HG03565 (cell line): ENCODE measurements around the gene BMPR1B.
"Not testable (repeated sequence)": the region's sequence is repeated elsewhere in the genome, so short reads cannot be mapped to it uniquely, and the experiment has no call there.

Experiments used
- ATAC-seq: cut with Tn5 transposase; IDR thresholded peaks from one replicate; pipeline ENCODE4 v1.9.1; 2021; ENCODE audit warnings: mild to moderate bottlenecking, moderate library complexity; ENCODE audit not compliant: unreplicated experiment

Gene BMPR1B

DNA sequence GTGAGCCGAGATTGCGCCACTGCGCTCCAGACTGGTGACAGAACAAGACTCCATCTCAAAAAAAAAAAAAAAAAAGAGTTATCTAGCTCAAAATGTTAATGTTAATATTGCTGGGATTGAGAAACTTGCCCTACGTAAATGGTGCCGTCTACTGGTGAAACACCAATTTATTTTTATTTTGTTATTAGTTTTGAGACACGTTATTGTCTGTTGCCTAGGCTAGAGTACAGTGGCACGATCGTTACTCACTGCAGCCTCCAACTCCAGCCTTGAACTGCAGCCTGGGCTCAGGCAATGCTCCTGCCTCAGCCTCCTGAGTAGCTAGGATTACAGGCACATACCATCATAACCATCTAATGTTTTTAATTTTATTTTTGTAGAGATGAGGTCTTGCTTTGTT, 262.8 kb downstream of the BMPR1B start:
- ATAC-seq = no peak

DNA sequence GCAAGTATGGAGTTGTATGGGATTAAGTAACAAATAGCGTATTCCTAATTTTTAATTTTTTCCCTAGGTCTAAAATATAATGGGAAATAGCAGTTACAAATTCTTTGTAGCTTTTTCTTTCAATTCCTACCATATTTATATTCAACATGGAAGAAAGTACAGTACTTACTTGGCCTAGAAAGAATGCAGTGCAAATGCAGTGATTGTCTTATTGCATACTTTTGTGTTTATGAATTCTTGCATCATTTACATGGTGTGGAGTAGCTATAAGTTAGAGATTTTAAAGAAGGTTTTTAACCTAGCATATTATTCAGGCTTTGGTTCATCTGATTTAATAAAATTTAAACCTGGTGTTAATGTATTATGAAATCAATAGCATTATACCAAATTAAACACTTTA, 263.3 kb downstream of the BMPR1B start:
- ATAC-seq = no peak

GRCh38 chr4:95023110-95023509, 265.4 kb downstream of the BMPR1B start:
- no peak for ATAC-seq

- no peak for ATAC-seq
Observed at GRCh38 chr4:95027905-95028618, 270.3 kb downstream of the BMPR1B start.

DNA sequence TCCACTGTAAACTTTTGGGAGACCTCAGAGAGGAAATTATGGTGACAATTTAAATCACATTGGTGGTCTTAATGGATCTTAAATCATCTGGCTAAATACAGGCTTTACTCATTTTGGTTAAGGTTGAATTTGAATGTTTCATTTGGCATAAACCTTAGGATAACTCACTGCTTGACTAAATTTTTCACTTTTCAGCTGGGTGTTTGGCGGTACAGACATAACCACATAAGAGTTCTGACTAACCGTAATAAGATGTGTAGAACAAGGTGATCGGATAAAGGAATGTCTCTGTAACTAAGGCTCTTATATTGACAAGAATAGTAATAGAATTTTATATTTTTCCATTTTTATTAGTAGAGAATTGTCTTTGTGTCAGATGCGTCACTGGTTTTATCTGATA, 281.0 kb downstream of the BMPR1B start:
- no peak for ATAC-seq

DNA sequence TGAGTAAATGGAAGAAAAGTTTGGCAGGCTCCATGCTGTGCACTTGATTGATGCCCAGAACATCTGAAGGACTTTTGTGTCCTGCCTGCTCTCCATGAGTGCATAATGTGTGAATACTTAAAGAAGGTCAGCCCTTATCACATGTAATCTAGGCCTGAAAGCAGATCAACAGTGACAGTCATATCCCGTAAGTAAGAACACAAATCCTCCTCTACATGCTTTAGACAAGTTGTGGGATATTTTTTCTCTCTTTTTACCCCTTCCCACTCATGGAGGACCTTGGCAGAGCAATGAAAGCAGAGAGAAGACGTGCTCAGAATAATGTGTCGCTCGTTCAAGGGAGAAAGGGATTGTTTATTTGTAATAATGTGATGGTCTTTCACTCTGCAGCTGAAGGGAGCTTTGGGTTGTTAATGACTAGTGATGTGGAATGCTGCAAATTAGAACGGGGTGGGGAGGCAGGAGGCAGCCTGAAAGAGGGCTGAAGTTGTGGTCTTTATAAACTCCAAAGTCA, 286.6 kb downstream of the BMPR1B start:
- no peak for ATAC-seq

- ATAC-seq = no peak
Observed at GRCh38 chr4:95045429-95045828, 287.7 kb downstream of the BMPR1B start.

DNA sequence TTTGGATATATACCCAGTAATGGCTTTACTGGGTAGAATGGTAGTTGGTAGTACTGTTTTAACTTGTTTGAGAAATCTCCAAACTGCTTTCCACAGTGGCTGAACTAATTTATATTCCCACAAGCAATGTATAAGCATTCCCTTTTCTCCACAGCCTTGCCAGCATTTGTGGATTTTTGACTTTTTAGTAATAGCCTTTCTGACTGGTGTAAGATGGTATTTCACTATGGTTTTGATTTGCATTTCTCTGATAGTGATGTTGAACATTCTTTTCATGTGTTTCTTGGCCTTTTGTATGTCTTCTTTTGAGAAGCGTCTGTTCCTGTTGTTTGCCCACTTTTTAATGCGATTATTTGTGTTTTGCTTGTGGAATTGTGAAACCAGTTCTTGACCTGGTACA, 290.5 kb downstream of the BMPR1B start:
- ATAC-seq = no peak

DNA sequence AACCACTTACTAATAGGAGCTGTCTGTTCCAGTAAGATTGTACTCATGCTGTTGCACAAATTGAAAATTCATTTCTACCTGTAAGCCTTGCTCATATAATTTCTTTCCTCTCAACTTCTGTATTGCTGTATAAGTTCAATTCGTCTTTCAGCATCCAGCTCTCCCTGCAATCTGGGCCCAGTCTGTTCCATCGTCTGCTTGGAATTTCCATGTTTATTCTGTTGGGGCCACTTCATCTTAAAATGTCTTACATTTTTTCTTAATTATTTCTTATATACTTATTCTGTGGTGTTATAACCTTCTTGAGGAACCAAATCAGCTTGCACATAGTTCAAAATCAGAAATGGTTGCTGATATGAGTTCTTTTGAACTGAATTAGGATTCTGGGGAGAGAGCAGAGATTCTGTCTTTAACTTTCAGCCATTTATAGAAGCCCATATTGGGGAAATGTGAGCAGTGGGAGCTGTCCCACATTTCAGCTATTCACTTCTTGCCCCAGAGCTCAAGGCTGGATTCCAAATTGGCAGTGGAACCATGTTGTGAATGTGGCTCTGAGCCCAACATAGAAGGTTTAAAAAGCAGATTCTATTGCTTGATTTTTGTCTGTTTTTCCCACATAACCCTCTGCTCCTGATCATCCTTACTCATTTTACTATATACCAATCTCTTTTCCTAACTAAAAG, 291.9 kb downstream of the BMPR1B start:
- ATAC-seq = no peak

DNA sequence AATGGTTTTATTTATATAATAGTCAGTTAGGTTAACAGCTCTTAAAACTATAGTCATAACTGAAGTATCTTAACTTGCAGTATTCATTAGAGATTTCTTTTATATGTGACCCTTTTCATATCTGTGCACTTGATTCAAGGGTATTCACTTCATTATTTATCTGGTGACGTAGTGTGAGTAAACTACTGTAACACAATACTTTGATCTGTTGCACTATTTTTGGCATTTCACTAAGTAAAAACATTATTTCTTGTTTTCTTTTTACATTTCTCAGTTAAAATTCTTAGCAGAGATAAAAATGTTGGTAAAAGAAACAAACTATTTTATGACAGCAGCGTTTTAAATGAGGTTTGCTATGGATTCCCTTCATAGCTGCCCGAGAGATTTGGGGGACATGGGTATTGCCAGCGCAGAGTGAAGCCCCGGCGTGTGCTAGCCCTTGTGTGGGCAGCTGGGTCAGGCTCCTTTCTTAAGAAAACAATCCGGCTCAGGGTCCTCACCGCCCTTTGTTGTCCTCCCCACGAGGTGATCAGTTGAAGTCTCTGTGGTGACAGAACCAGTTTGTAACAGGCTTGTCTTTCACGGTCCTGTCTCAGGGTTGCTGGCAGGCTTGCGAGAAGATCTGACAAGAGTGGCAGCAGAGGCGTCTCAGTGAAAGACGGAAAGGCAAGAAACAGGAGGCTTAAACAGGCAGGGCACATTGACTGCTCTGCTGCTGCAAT, 293.4 kb downstream of the BMPR1B start:
- no peak for ATAC-seq

GRCh38 chr4:95051702-95052020, 293.9 kb downstream of the BMPR1B start:
- no peak for ATAC-seq

GRCh38 chr4:95058991-95059390, 301.2 kb downstream of the BMPR1B start:
- ATAC-seq = no peak

GRCh38 chr4:95059663-95060062, 301.9 kb downstream of the BMPR1B start:
- no peak for ATAC-seq

DNA sequence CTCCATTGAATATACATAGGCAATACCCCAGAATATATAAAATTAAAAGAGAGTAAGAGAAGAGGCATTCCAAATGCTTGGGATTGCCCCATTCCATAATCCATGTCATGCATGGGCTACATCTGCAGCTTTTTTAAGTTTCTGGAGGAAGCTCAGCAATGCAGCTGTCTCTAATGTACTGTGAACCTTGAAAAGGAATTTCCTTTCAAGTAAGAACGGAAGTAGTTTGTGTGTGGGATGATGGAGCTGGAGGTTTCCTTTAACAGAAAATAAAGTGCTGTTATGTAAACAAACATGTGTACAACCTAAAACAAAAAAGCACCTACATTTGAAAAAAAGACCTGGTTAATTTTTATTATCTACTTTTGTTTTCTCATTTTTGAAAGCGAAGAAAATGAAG, 303.5 kb downstream of the BMPR1B start:
- ATAC-seq = no peak

DNA sequence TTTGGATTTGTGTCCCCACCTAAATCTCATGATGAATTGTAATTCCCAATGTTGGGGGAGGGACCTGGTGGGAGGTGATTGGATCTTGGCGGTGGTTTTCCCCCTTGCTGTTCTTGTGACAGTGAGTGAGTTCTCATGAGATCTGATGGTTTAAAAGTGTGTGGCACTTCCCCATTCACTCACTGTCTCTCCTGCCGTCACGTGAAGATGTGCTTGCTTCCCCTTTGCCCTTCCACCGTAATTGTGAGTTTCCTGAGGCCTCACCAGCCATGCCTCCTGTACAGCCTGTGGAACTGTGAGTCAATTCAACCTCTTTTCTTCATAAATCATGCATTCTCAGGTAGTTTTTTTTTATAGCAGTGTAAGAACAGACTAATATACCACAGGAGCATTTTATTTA, 304.0 kb downstream of the BMPR1B start:
- not testable (repeated sequence) for ATAC-seq

DNA sequence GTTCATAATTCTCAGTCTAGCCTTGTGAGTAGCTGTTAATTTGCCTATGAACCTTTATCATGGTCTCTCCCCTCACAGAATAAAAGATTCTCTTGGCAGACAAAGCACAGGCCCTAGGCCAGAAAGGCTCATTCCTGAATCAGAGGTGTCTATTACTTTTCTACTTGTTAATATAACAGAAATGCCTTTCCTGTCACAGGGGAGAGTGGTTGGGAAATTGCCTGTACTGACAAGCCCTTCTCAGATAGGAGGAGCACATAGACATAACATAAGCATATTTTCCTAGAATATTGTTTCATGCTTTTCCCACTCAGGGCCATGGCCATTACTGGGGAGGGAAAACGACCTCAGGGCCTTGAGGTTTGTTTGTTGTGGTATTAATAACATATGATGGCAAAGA, 308.3 kb downstream of the BMPR1B start:
- ATAC-seq = no peak

DNA sequence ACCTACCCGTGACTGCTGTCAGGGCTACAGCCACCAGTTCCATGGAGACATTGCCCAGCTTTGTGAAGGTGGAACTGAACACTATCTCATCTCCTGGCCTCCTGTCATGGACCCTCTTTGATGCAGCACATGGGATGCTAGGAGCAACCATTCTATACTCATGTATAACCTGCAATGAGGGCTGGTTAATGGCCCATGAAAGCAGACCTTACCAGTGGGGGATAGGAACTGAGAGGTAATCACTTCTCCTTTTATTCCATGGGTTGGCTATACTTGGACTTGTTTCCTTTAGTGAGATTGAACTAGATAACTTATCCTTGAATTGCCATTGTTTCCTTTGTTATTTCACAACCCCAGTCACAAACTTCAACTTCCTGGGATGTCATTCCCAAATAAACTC, 310.6 kb downstream of the BMPR1B start:
- ATAC-seq = no peak

DNA sequence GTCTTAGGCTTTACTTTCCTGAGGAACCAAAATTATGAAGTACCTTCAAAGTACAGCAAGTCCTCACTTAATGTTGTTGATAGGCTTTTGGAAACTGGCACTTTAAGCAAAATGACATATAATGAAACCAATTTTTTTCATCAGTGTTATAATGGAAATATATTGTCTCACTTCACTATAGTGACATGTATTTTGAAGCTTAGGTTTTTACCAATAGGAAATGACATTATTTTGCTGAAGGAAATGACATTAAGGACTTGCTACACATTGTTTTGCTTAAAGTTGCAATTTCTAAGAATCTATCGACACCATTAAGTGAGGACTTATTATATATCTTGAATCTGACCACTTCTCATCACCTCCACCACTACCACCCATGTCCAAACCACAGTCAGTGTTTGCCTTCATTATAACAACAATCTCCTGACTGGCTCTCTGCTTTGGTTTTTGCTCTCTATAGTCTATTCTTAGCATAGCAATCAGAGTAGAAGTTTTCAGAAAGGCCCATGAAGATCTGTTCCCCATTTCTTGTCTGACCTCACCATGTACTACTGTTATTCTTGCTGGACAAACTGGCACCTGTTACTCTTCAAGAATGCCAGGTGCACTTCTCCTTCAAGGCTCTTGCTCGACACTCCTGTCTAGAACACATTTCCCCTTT, 311.2 kb downstream of the BMPR1B start:
- no peak for ATAC-seq

DNA sequence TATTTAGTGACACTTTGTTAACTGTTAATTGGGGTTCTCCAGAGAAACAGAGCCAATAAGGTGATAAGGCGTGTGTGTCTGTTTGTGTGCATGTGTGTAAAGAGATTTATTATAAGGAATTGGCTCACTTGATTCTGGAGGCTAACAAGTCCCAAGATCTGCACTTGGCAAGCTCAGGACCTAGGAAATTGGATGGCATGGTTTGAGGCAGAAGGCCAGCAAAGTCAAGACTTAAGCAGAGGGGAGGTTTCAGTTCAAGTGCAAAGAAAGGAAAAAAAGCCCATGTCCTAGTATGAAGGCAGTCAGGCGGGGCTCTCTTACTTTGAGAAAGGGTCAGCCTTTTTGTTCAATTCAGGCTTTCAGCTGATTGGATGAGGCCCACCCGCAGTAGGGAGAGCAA, 314.1 kb downstream of the BMPR1B start:
- no peak for ATAC-seq

DNA sequence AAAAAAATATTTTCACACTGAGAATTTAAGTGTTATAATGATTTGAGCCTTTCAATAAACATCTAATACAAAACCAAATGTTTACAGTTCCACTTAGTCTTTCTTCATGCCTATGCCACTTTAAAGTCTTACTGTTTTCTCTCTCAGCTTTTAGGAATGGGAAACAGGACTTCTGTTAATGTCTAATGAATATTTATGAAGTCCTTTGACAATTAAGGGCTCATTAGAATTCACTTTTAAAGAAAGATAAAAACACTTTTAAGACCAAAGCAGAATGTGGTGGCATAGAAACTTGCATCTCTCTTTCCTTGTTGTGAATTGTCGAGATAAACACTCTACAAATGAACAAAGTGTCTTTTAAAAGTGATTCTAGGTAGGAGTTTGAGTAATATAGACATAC, 315.9 kb downstream of the BMPR1B start:
- no peak for ATAC-seq

DNA sequence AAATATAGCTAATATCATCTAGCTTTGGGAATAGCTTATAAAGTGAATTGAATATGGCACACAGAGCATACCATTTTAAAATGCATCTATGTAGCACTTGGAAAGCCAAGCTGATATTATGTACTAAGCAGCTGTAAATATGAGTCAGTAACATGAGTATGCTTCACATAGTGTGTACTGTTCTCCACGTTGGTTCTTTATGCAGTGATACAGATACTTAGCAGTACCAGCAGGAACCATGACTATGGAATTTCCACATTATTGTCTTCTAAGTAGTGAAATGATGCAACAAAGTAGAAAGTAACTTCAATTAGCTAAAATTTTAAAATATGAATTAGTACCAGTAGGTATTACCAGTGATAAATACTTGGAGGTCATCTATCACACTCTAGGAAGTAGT, 320.1 kb downstream of the BMPR1B start:
- ATAC-seq = no peak

- ATAC-seq = no peak
Observed at GRCh38 chr4:95080969-95081368, 323.2 kb downstream of the BMPR1B start.
